NCI-H2227 (cell line): ENCODE data around the gene STAT4.
A peak's percentile ranks its signal among the peaks of the same experiment; 100 is the strongest.

Experiments used
- DNase-seq: peaks from one replicate; lab custom pipeline; 2025; ENCODE audit not compliant: unreplicated experiment; lab: John Stamatoyannopoulos, UW

The STAT4 gene

GRCh38 chr2:191176801-191177438 lies 26.1 kb upstream of the STAT4 start:
- no peak for DNase-seq

- no peak for DNase-seq
Measured at GRCh38 chr2:191176305-191176704, 25.5 kb upstream of the STAT4 start.

GRCh38 chr2:191174442-191174841 lies 23.6 kb upstream of the STAT4 start:
- DNase-seq = no peak

- no peak for DNase-seq
Measured at GRCh38 chr2:191173206-191173605, 22.4 kb upstream of the STAT4 start.

GRCh38 chr2:191171708-191172355 lies 21.0 kb upstream of the STAT4 start:
- no peak for DNase-seq

- no peak for DNase-seq
Measured at GRCh38 chr2:191171286-191171685, 20.5 kb upstream of the STAT4 start.

GRCh38 chr2:191170773-191171172 lies 20.0 kb upstream of the STAT4 start:
- DNase-seq = no peak

GRCh38 chr2:191170301-191170636 lies 19.5 kb upstream of the STAT4 start:
- no peak for DNase-seq

- DNase-seq = no peak
Measured at GRCh38 chr2:191169456-191170300, 18.9 kb upstream of the STAT4 start.

- DNase-seq = no peak
Measured at GRCh38 chr2:191167766-191168165, 17.0 kb upstream of the STAT4 start.

GRCh38 chr2:191166756-191167445 lies 16.1 kb upstream of the STAT4 start:
- no peak for DNase-seq

- DNase-seq = peak; percentile 17
Measured at GRCh38 chr2:191166111-191166755, 15.4 kb upstream of the STAT4 start.

GRCh38 chr2:191165176-191165643 lies 14.4 kb upstream of the STAT4 start:
- DNase-seq = peak; percentile 70

- no peak for DNase-seq
Measured at GRCh38 chr2:191158747-191159146, 8.0 kb upstream of the STAT4 start.

GRCh38 chr2:191158193-191158592 lies 7.4 kb upstream of the STAT4 start:
- DNase-seq = no peak

GRCh38 chr2:191155608-191156071 lies 4.8 kb upstream of the STAT4 start:
- DNase-seq = peak; percentile 19

- DNase-seq = no peak
Measured at GRCh38 chr2:191153716-191154115, 2.9 kb upstream of the STAT4 start.

- no peak for DNase-seq
Measured at GRCh38 chr2:191152482-191153240, 1.9 kb upstream of the STAT4 start.

GRCh38 chr2:191151331-191151730 lies 537 bp upstream of the STAT4 start:
- no peak for DNase-seq

GRCh38 chr2:191150230-191150599 lies 579 bp downstream of the STAT4 start:
- peak; percentile 28 for DNase-seq
